ENCODE data around the gene JOSD2.

DNA sequence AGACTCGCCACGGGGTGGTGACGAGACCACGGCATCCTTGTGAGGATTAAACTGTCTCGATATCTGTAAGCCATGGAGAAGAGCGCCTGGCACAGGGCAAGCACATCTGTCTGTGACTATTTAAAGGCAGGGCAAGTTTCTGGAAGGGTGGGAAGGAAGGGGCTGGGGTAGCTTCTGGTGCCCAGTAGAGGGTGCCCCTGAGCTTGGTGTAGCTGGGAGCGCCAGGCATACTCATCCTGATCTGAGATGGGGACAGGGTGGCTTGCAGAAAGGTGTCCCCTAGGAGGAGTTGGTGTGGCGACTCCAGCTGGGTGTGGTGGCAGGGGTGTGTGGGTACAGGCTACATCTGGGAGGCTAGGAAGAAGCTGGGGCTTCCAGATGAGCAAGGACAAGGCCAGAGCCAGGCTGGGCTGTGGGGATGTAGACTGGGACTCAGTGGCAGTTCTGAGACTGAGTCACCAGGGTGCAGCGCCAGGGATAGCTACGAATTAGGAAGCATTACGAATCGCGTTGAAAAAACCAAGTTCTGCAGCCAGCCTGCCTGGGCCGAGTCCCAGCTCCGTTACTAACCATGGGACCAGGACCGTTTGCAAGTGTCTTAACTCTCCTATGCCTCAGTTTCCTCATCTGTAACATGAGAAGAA is 25.8 kb upstream of the JOSD2 start:
- TF ChIP-seq, protein P1, sequence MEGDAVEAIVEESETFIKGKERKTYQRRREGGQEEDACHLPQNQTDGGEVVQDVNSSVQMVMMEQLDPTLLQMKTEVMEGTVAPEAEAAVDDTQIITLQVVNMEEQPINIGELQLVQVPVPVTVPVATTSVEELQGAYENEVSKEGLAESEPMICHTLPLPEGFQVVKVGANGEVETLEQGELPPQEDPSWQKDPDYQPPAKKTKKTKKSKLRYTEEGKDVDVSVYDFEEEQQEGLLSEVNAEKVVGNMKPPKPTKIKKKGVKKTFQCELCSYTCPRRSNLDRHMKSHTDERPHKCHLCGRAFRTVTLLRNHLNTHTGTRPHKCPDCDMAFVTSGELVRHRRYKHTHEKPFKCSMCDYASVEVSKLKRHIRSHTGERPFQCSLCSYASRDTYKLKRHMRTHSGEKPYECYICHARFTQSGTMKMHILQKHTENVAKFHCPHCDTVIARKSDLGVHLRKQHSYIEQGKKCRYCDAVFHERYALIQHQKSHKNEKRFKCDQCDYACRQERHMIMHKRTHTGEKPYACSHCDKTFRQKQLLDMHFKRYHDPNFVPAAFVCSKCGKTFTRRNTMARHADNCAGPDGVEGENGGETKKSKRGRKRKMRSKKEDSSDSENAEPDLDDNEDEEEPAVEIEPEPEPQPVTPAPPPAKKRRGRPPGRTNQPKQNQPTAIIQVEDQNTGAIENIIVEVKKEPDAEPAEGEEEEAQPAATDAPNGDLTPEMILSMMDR (IDR thresholded peaks at IDR 0.05 in 2 of 3, conservative IDR thresholded peaks at IDR 0.05 in 1 of 3; ENCODE audit: borderline replicate concordance in 1 of 3, insufficient read depth in 1 of 3, low read depth in 2 of 3, low read length in 2 of 3), result peak in 2 of 3 experiments; percentile 11 to 30; a peak in 2 of 6 replicates
- no peak for TF ChIP-seq JUND (IDR thresholded peaks at IDR 0.05)
- TF ChIP-seq EGR1 (IDR thresholded peaks at IDR 0.05; ENCODE audit: low read depth), result no peak
- TF ChIP-seq, protein P2, sequence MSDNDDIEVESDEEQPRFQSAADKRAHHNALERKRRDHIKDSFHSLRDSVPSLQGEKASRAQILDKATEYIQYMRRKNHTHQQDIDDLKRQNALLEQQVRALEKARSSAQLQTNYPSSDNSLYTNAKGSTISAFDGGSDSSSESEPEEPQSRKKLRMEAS (IDR thresholded peaks at IDR 0.05), result no peak
- no peak for TF ChIP-seq FOSL1 (IDR thresholded peaks at IDR 0.05; ENCODE audit: low read depth)
- TF ChIP-seq ZBTB33 (IDR thresholded peaks at IDR 0.05; ENCODE audit: extremely low read depth, insufficient replicate concordance, low read length), result no peak
- no peak for TF ChIP-seq ZNF274 (IDR thresholded peaks at IDR 0.05; ENCODE audit: low read depth, low read length)
- TF ChIP-seq POLR2A (IDR thresholded peaks at IDR 0.05; ENCODE audit: borderline replicate concordance, extremely low read depth, insufficient read depth, insufficient read length), result no peak
- TF ChIP-seq POLR2AphosphoS5 (IDR thresholded peaks at IDR 0.05; ENCODE audit: low read depth, low read length), result no peak
- TF ChIP-seq EZH2 (IDR thresholded peaks at IDR 0.05), result no peak
- TF ChIP-seq CEBPB (IDR thresholded peaks at IDR 0.05; ENCODE audit: low read depth), result no peak
- no peak for TF ChIP-seq RAD21 (IDR thresholded peaks at IDR 0.05; ENCODE audit: low read depth)

Data from HCT116 (cell line).